B cell (primary cell): ENCODE data around the gene TTYH3. TPM values are rescaled to one million over a fixed set of nuclear protein-coding genes. Genes with fewer than 3 reads are reported as not detected.

Experiments
- ATAC-seq: fragments of 200-7000 bp; cut with Tn5 transposase; one replicate; pipeline ENCODE4 v1.10.0; 2021; ENCODE audit warnings: low read depth, mild to moderate bottlenecking, moderate number of reproducible peaks, moderate library complexity
- CTCF ChIA-PET: fragments of 350-600 bp; sonication (Branson Sonifier 250); formaldehyde crosslinking; loops from one replicate; lab custom pipeline; 2021; ENCODE audit warnings: antibody characterized with exemption, inconsistent platforms; lab: Charles Lee
- POLR2A ChIA-PET: fragments of 350-600 bp; sonication (Branson Sonifier 250); formaldehyde crosslinking; loops from one replicate; lab custom pipeline; 2021; ENCODE audit warnings: antibody characterized with exemption; lab: Charles Lee
- DNase-seq: peaks from one replicate; pipeline ENCODE4 v3.0.0; 2013
- H2AFZ ChIP-seq: 2 replicates; pipeline ENCODE4 v1.6.1; 2012; ENCODE audit warnings: mild to moderate bottlenecking, low read depth, low read length; ENCODE audit not compliant: insufficient read depth, poor library complexity, severe bottlenecking
- H3K27ac ChIP-seq, 2 donors: 1 replicate in 1 of 2; 2 replicates in 1 of 2; pipeline ENCODE4 v1.5.1; 2012 to 2013; ENCODE audit warnings: low read length in 2 of 2, mild to moderate bottlenecking in 2 of 2, moderate library complexity in 1 of 2
- H3K27me3 ChIP-seq, 4 experiments: fragments of 200-600 bp in 1 of 4; sonication (generic) in 1 of 4; replicated peaks in 1 of 4; 1 replicate in 2 of 4; 2 replicates in 2 of 4; pipeline versions ENCODE4 v1.6.1 to v1.7.0; 2013 to 2016; ENCODE audit warnings: low read length in 3 of 4, mild to moderate bottlenecking in 2 of 4, mixed read lengths in 1 of 4, moderate library complexity in 1 of 4; ENCODE audit not compliant: insufficient read depth in 4 of 4, control insufficient read depth in 3 of 4; ENCODE audit errors: control extremely low read depth in 1 of 4
- H3K36me3 ChIP-seq, 2 experiments: replicated peaks in 1 of 2; 1 replicate in 1 of 2; 2 replicates in 1 of 2; pipeline versions ENCODE4 v1.6.1 to v1.7.1; 2013; ENCODE audit warnings: low read length in 1 of 2; ENCODE audit not compliant: insufficient read depth in 2 of 2, control insufficient read depth in 1 of 2; ENCODE audit errors: control extremely low read depth in 1 of 2, extremely low read depth in 1 of 2
- H3K4me1 ChIP-seq, 2 donors: fragments of 200-600 bp in 1 of 2; sonication (generic) in 1 of 2; 1 replicate in 1 of 2; 2 replicates in 1 of 2; pipeline versions ENCODE4 v1.5.1 to v1.6.1; 2013 to 2017; ENCODE audit warnings: low read length in 2 of 2; ENCODE audit not compliant: control insufficient read depth in 2 of 2, insufficient read depth in 2 of 2
- H3K4me2 ChIP-seq: replicated peaks from 2 replicates; pipeline ENCODE3; 2012; ENCODE audit warnings: mild to moderate bottlenecking, low read depth, low read length; ENCODE audit not compliant: poor library complexity, severe bottlenecking
- H3K4me3 ChIP-seq, 5 experiments: fragments of 200-600 bp in 1 of 5; sonication (generic) in 1 of 5; 1 replicate in 3 of 5; 2 replicates in 2 of 5; pipeline versions ENCODE4 v1.5.1 to v1.7.0; 2011 to 2016; ENCODE audit warnings: low read length in 4 of 5, mild to moderate bottlenecking in 4 of 5, low read depth in 2 of 5, control low read depth in 1 of 5, moderate library complexity in 1 of 5; ENCODE audit not compliant: insufficient read depth in 1 of 5; ENCODE audit errors: control extremely low read depth in 1 of 5, extremely low read depth in 1 of 5
- H3K79me2 ChIP-seq: fragments of 200-600 bp; sonication (generic); one replicate; pipeline ENCODE4 v1.6.0; 2016; ENCODE audit warnings: low read length; ENCODE audit not compliant: control insufficient read depth, insufficient read depth
- H3K9ac ChIP-seq: fragments of 200-600 bp; sonication (generic); 2 replicates; pipeline ENCODE4 v1.6.1; 2017; ENCODE audit warnings: mild to moderate bottlenecking, low read length, moderate library complexity
- H3K9me3 ChIP-seq, 3 donors: one replicate each; pipeline versions ENCODE4 v1.6.1 to v1.7.1; 2013; ENCODE audit warnings: low read length in 2 of 3; ENCODE audit not compliant: control insufficient read depth in 2 of 3, insufficient read depth in 1 of 3; ENCODE audit errors: control extremely low read depth in 1 of 3
- H4K20me1 ChIP-seq: 2 replicates; pipeline ENCODE4 v1.6.0; 2012; ENCODE audit warnings: mild to moderate bottlenecking, low read length; ENCODE audit not compliant: insufficient read depth, control insufficient read depth, poor library complexity, severe bottlenecking
- H3K27ac Mint-ChIP-seq: one replicate; pipeline ENCODE4 v1.8.0; 2021; ENCODE audit warnings: mixed read lengths
- H3K27me3 Mint-ChIP-seq: one replicate; pipeline ENCODE4 v1.8.0; 2021; ENCODE audit warnings: mixed read lengths
- H3K4me1 Mint-ChIP-seq: one replicate; pipeline ENCODE4 v1.8.0; 2021; ENCODE audit warnings: mixed read lengths
- H3K4me3 Mint-ChIP-seq: one replicate; pipeline ENCODE4 v1.8.0; 2021; ENCODE audit warnings: mixed read lengths
- H3K9me3 Mint-ChIP-seq: one replicate; pipeline ENCODE4 v1.8.0; 2022; ENCODE audit warnings: mixed read lengths; ENCODE audit not compliant: insufficient read depth
- EZH2 ChIP-seq: IDR thresholded peaks from 2 replicates; pipeline ENCODE4 v1.6.1; 2012; ENCODE audit warnings: borderline replicate concordance, low read depth, mild to moderate bottlenecking, moderate library complexity, low read length; ENCODE audit not compliant: insufficient read depth, poor library complexity, severe bottlenecking
- WGBS: methylation state at CpG from one replicate; pipeline ENCODE4 v1.1.5; 2013; ENCODE audit warnings: missing lambda C conversion rate; ENCODE audit not compliant: insufficient coverage; 5-methylcytosine and 5-hydroxymethylcytosine counted together
- intact Hi-C: fragments of 100-400 bp; cut with micrococcal nuclease; formaldehyde crosslinking; loops from one replicate; pipeline ENCODE4 v1.10.0; 2022
- polyA plus RNA-seq: library from polyadenylated mRNA; depleted of rRNA; stranded (reverse); fragments of >200 nt; gene quantifications from 2 replicates; pipeline ENCODE4 v1.2.3, GENCODE V29; 2012
- total RNA-seq, 2 donors: library from RNA; stranded (reverse); fragments of 120-200 nt in 1 of 2; gene quantifications; 1 replicate in 1 of 2; 2 replicates in 1 of 2; pipeline versions ENCODE4 v1.2.3 to v1.2.4, GENCODE V29; 2013 to 2022
- TF ChIP-seq, protein P1 (sequence below): fragments of 200-600 bp; IDR thresholded peaks from one replicate; pipeline ENCODE4 v1.8.0; 2022; ENCODE audit warnings: antibody characterized with exemption, mild to moderate bottlenecking

The TTYH3 gene
- total and polyA plus RNA-seq, 2 donors (not counting 1 experiment from before 2014, with no cell fraction given) = 8.4 to 48.6 TPM

DNA sequence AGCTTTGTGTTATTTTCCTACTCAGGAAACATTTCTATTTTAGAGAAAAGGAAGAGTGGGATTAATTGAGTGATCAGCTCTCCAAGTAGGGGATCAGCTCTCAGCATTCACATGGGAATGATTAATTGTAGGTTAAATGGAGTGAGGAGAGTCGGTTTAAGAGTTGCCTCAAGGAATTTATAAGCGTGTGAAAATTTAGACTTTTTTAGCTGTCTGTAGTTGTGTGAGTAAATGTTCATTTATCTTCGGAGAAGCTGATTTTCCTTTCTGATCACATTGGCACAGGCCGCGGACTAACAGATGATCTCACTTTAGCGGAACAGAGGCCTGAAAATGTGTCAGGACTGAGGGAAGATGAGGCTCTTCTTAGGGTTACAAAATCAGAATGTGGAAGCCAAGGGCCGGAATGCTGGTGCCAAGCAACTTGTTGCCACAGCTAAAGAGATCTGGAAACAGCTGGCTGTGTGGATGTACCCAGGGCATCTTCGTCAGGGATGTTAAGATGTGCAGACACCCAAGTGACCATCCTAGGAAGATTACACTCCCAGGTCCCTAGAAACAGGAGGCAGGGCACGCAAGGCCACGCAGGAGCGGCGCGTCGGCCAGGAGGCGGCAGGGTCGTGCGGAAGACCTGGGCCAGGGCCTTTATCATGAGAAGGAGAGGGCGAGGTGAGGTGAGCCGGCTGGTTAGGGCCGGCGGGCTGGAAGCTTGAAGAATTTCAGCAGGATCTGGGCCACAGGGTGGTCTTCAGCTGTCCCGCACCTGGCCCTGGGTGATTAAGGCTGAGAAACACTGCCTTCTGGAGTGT is 35.1 kb upstream of the TTYH3 start:
- Mint-ChIP-seq H3K4me3 (no peak overlapping the region), H3K27ac (no peak overlapping the region), H3K27me3 (no peaks in the 10 kb centered on the region), H3K9me3 (no peaks in the 10 kb centered on the region), H3K4me1 (peaks cover 6% of the 10 kb centered on the region)
- peaks cover 0 to 5% (median 0%) of the 10 kb centered on the region in 3 donors for H3K9me3 ChIP-seq
- H2AFZ ChIP-seq = no peak overlapping the region
- no peaks in the 10 kb centered on the region for H4K20me1 ChIP-seq
- ChIA-PET POLR2A (no interaction called here), CTCF (interaction anchor here (0.7 to 1.1 kb wide), 2 partner anchors 10 to 12 kb away, joined by 3 to 7 read pairs; no protein-coding TSS in a partner anchor)
- H3K4me3 ChIP-seq = no peak overlapping the region
- 95% methylated on average over 21 of the region's 22 CpGs for WGBS
- no peak overlapping the region for H3K27ac ChIP-seq
- H3K27me3 ChIP-seq = peaks cover 0 to 2% (median 0%) of the 10 kb centered on the region in 4 experiments
- no peak for TF ChIP-seq EZH2
- TF ChIP-seq, protein P1, sequence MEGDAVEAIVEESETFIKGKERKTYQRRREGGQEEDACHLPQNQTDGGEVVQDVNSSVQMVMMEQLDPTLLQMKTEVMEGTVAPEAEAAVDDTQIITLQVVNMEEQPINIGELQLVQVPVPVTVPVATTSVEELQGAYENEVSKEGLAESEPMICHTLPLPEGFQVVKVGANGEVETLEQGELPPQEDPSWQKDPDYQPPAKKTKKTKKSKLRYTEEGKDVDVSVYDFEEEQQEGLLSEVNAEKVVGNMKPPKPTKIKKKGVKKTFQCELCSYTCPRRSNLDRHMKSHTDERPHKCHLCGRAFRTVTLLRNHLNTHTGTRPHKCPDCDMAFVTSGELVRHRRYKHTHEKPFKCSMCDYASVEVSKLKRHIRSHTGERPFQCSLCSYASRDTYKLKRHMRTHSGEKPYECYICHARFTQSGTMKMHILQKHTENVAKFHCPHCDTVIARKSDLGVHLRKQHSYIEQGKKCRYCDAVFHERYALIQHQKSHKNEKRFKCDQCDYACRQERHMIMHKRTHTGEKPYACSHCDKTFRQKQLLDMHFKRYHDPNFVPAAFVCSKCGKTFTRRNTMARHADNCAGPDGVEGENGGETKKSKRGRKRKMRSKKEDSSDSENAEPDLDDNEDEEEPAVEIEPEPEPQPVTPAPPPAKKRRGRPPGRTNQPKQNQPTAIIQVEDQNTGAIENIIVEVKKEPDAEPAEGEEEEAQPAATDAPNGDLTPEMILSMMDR = no peak
- DNase-seq (no peak), ATAC-seq (no peak)
- H3K9ac ChIP-seq = no peak overlapping the region
- intact Hi-C loops = no loop called here
- H3K4me1 ChIP-seq = peaks cover 0 to 8% of the 10 kb centered on the region in 2 donors
- no peaks in the 10 kb centered on the region for H3K36me3 ChIP-seq
- H3K4me2 ChIP-seq = no peak overlapping the region
- no peaks in the 10 kb centered on the region for H3K79me2 ChIP-seq

DNA sequence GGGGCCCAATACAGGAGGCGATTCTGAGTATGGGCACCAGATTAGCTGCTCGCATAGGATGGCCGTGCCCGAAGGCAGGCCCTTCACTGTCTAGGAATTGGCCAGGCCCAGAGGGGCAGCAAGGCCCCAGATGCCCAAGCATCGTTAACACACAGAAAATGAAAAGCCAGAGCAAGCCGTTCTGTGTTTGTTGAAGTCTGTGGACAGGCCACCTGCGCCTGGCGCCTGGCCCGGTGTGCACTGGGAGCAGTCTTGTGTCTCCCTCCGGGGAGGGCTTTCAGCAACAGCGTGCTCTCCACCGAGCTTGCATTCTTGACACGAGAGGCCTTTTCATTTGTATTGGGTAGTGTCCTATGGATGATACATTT is 34.5 kb upstream of the TTYH3 start:
- Mint-ChIP-seq H3K27me3 (no peaks in the 10 kb centered on the region), H3K4me3 (no peak overlapping the region), H3K4me1 (peaks cover 6% of the 10 kb centered on the region), H3K9me3 (no peaks in the 10 kb centered on the region), H3K27ac (no peak overlapping the region)
- H3K27ac ChIP-seq = no peak overlapping the region
- ATAC-seq (no peak), DNase-seq (no peak)
- no peak overlapping the region for H3K4me2 ChIP-seq
- no peaks in the 10 kb centered on the region for H4K20me1 ChIP-seq
- intact Hi-C loops = no loop called here
- ChIA-PET CTCF (no interaction called here), POLR2A (no interaction called here)
- WGBS = 83% methylated on average over 11 of the region's 13 CpGs
- H3K36me3 ChIP-seq = no peaks in the 10 kb centered on the region
- H3K9me3 ChIP-seq = peaks cover 0 to 5% (median 0%) of the 10 kb centered on the region in 3 donors
- H3K4me3 ChIP-seq = no peak overlapping the region
- peaks cover 0 to 8% of the 10 kb centered on the region in 2 donors for H3K4me1 ChIP-seq
- peaks cover 0 to 2% (median 0%) of the 10 kb centered on the region in 4 experiments for H3K27me3 ChIP-seq
- H3K9ac ChIP-seq = no peak overlapping the region
- no peaks in the 10 kb centered on the region for H3K79me2 ChIP-seq
- H2AFZ ChIP-seq = no peak overlapping the region
- TF ChIP-seq EZH2 = no peak
- TF ChIP-seq, protein P1 = no peak
